SK-N-SH (cell line): ENCODE data around the gene PPP1R16B. TPM values are rescaled to one million over a fixed set of nuclear protein-coding genes. Genes with fewer than 3 reads are reported as not detected.

ENCODE experiments used
- CTCF ChIA-PET: fragments of 300-600, 350-600 bp; formaldehyde crosslinking; extraction: SDS; loops from one replicate; lab custom pipeline; 2021; lab: Yijun Ruan, JAX
- POLR2A ChIA-PET: fragments of 350-600 bp; sonication (Branson Sonifier 250); formaldehyde crosslinking; extraction: SDS; loops from one replicate; lab custom pipeline; 2020; ENCODE audit warnings: antibody characterized with exemption, inconsistent platforms; lab: Yijun Ruan, JAX
- DNase-seq: peaks from one replicate; pipeline ENCODE4 v3.0.0; 2012
- H2AFZ ChIP-seq: fragments of 200-600 bp; sonication (generic); 2 replicates; pipeline ENCODE4 v1.8.1; 2016; ENCODE audit warnings: antibody characterized with exemption, mild to moderate bottlenecking, low read depth
- H3F3A ChIP-seq: fragments of 200-600 bp; sonication (generic); replicated peaks from 2 replicates; pipeline ENCODE3; 2016; ENCODE audit warnings: antibody characterized with exemption, mild to moderate bottlenecking; ENCODE audit not compliant: insufficient read depth
- H3K27ac ChIP-seq, 2 experiments: fragments of 200-500 bp in 1 of 2; fragments of 200-600 bp in 1 of 2; sonication (Bioruptor generic) in 1 of 2; sonication (generic), shearing (Covaris generic) in 1 of 2; 2 replicates each; pipeline versions ENCODE4 v1.5.1 to v1.6.1; 2014 to 2016; ENCODE audit warnings: low read depth in 2 of 2, inconsistent platforms in 1 of 2, low read length in 1 of 2, mild to moderate bottlenecking in 1 of 2, mixed read lengths in 1 of 2
- H3K27me3 ChIP-seq: fragments of 200-600 bp; sonication (generic), shearing (Covaris generic); 2 replicates; pipeline ENCODE4 v1.6.1; 2016; ENCODE audit warnings: mixed run types; ENCODE audit not compliant: insufficient read depth
- H3K36me3 ChIP-seq, 2 experiments: fragments of 200-500 bp in 1 of 2; fragments of 200-600 bp in 1 of 2; sonication (Bioruptor generic) in 1 of 2; sonication (generic) in 1 of 2; replicated peaks in 1 of 2; 2 replicates each; pipeline versions ENCODE3 to v1.5.1; 2014 to 2016; ENCODE audit warnings: low read length in 1 of 2, mild to moderate bottlenecking in 1 of 2; ENCODE audit not compliant: insufficient read depth in 2 of 2, control insufficient read depth in 1 of 2
- H3K4me1 ChIP-seq, 2 experiments: fragments of 200-500 bp in 1 of 2; fragments of 200-600 bp in 1 of 2; sonication (Bioruptor generic) in 1 of 2; sonication (generic), shearing (Covaris generic) in 1 of 2; 2 replicates each; pipeline versions ENCODE4 v1.5.1 to v1.6.1; 2014 to 2016; ENCODE audit warnings: low read depth in 1 of 2, low read length in 1 of 2, mixed run types in 1 of 2; ENCODE audit not compliant: insufficient read depth in 2 of 2, control insufficient read depth in 1 of 2
- H3K4me2 ChIP-seq: fragments of 200-600 bp; sonication (generic), shearing (Covaris generic); 2 replicates; pipeline ENCODE4 v1.6.1; 2017; ENCODE audit warnings: mixed run types
- H3K4me3 ChIP-seq, 2 experiments: fragments of 200-500 bp in 1 of 2; fragments of 200-600 bp in 1 of 2; sonication (Bioruptor generic) in 1 of 2; sonication (generic), shearing (Covaris generic) in 1 of 2; 2 replicates each; pipeline versions ENCODE4 v1.5.1 to v1.8.1; 2014 to 2016; ENCODE audit warnings: low read depth in 2 of 2, inconsistent platforms in 1 of 2, low read length in 1 of 2, mild to moderate bottlenecking in 1 of 2, mixed read lengths in 1 of 2, moderate library complexity in 1 of 2
- H3K79me2 ChIP-seq: fragments of 200-600 bp; sonication (generic); 2 replicates; pipeline ENCODE4 v1.8.1; 2017; ENCODE audit warnings: mild to moderate bottlenecking; ENCODE audit not compliant: insufficient read depth
- H3K9ac ChIP-seq: fragments of 200-600 bp; sonication (generic); 2 replicates; pipeline ENCODE4 v1.6.1; 2017; ENCODE audit warnings: mixed run types
- H3K9me2 ChIP-seq: fragments of 200-600 bp; sonication (generic); 2 replicates; pipeline ENCODE4 v1.6.1; 2017; ENCODE audit warnings: mixed run types
- H3K9me3 ChIP-seq: fragments of 200-600 bp; sonication (generic); 2 replicates; pipeline ENCODE4 v1.6.1; 2017; ENCODE audit warnings: mixed run types, mild to moderate bottlenecking, moderate library complexity
- H4K20me1 ChIP-seq: fragments of 200-600 bp; sonication (generic); 2 replicates; pipeline ENCODE4 v1.6.1; 2017; ENCODE audit warnings: mild to moderate bottlenecking, mixed run types; ENCODE audit not compliant: insufficient read depth
- CHD2 ChIP-seq: fragments of 150-350 bp; IDR thresholded peaks from 2 replicates; pipeline ENCODE4 v1.6.1; 2018; ENCODE audit warnings: low read length; ENCODE audit not compliant: partially characterized antibody
- CTCF ChIP-seq: fragments of 200-600 bp; sonication (generic); IDR thresholded peaks from 2 replicates; pipeline ENCODE4 v1.6.1; 2017; ENCODE audit warnings: antibody characterized with exemption, mild to moderate bottlenecking, moderate library complexity
- ELF1 ChIP-seq: IDR thresholded peaks from 2 replicates; pipeline ENCODE4 v1.4.0; 2012
- EP300 ChIP-seq, 2 experiments: IDR thresholded peaks; 2 replicates each; pipeline versions ENCODE4 v1.4.0 to v1.6.1; 2012; ENCODE audit warnings: borderline replicate concordance in 1 of 2, low read depth in 1 of 2, low read length in 1 of 2
- EZH2phosphoT487 ChIP-seq: fragments of 200-600 bp; sonication (generic); IDR thresholded peaks from 2 replicates; pipeline ENCODE4 v1.6.1; 2017; ENCODE audit warnings: low read depth, mixed run types, mild to moderate bottlenecking, antibody characterized with exemption, moderate library complexity, borderline replicate concordance
- FOXJ3 ChIP-seq: sonication (generic); formaldehyde crosslinking; IDR thresholded peaks from 2 replicates; pipeline ENCODE4 v1.5.1; 2020; ENCODE audit warnings: mild to moderate bottlenecking, missing genetic modification reagents
- GATA2 ChIP-seq: sonication (generic); formaldehyde crosslinking; IDR thresholded peaks from 2 replicates; pipeline ENCODE4 v1.5.0; 2020; ENCODE audit warnings: mild to moderate bottlenecking, missing genetic modification reagents
- MEF2A ChIP-seq: IDR thresholded peaks from 2 replicates; pipeline ENCODE4 v1.4.0; 2012; ENCODE audit warnings: low read depth, borderline replicate concordance
- MXI1 ChIP-seq: IDR thresholded peaks from 2 replicates; pipeline ENCODE4 v1.6.1; 2012; ENCODE audit warnings: mild to moderate bottlenecking, low read depth, low read length, improper control_type of control experiment
- RAD21 ChIP-seq: IDR thresholded peaks from 2 replicates; pipeline ENCODE4 v1.6.1; 2012; ENCODE audit warnings: mild to moderate bottlenecking, low read length
- RFX5 ChIP-seq: IDR thresholded peaks from 2 replicates; pipeline ENCODE4 v1.6.1; 2012; ENCODE audit warnings: mild to moderate bottlenecking, improper control_type of control experiment, low read length
- SMC3 ChIP-seq: IDR thresholded peaks from 2 replicates; pipeline ENCODE4 v1.6.1; 2012; ENCODE audit warnings: low read depth, low read length, improper control_type of control experiment
- TAF1 ChIP-seq: IDR thresholded peaks from 2 replicates; pipeline ENCODE4 v1.6.1; 2012; ENCODE audit warnings: low read depth, mild to moderate bottlenecking, low read length, moderate library complexity, borderline replicate concordance
- TCF12 ChIP-seq: IDR thresholded peaks from 2 replicates; pipeline ENCODE4 v1.4.0; 2012
- USF1 ChIP-seq: IDR thresholded peaks from 2 replicates; pipeline ENCODE4 v1.4.0; 2012; ENCODE audit warnings: low read depth, borderline replicate concordance
- WGBS: methylation state at CpG from one replicate; pipeline ENCODE4 v1.1.6; 2017; ENCODE audit warnings: low lambda C conversion rate; 5-methylcytosine and 5-hydroxymethylcytosine counted together
- polyA plus RNA-seq, 3 experiments: library from polyadenylated mRNA; depleted of rRNA; stranded (reverse); fragments of >200 nt; gene quantifications; 2 replicates each; pipeline ENCODE4 v1.2.3, GENCODE V29; 2012
- TF ChIP-seq, protein P1 (sequence below): fragments of 150-350 bp; IDR thresholded peaks from 2 replicates; pipeline ENCODE4 v1.6.1; 2016; ENCODE audit warnings: mild to moderate bottlenecking, low read depth, low read length
- TF ChIP-seq, protein P2 (sequence below): fragments of 150-350 bp; IDR thresholded peaks from 2 replicates; pipeline ENCODE4 v1.6.1; 2017; ENCODE audit warnings: antibody characterized with exemption, low read length, low read depth, borderline replicate concordance

PPP1R16B gene
- polyA plus RNA-seq, 1 of the 3 experiments (the other 2 are of a cell fraction), result 0.28 TPM

DNA sequence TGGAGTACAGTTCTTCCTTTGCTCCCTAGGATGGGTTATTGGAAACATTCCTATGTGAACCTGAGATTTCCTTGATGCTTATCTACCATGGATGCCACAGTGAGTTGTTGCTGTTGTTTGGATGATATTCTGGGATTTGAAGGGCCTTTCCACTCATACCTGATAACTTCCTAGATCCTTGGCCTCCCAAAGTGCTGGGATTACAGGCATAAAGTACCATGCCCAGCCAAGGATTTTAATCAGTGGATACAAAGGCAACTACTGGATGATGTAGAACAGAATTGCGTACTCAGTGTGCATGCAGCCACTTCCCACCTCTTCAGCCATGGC lies 20.0 kb downstream of the PPP1R16B start:
- Histone ChIP-seq H3F3A (no peaks in the 10 kb centered on the region), H3K79me2 (no peaks in the 10 kb centered on the region), H2AFZ (no peak overlapping the region), H3K9ac (no peak overlapping the region), H3K4me2 (no peak overlapping the region), H3K9me3 (no peaks in the 10 kb centered on the region), H3K4me1 (peaks cover 0 to 20% of the 10 kb centered on the region in 2 experiments; a peak in 1 of 4 replicates), H3K27ac (no peak overlapping the region; a peak in 1 of 4 replicates), H3K36me3 (no peaks in the 10 kb centered on the region), H4K20me1 (no peaks in the 10 kb centered on the region), H3K4me3 (no peak overlapping the region), H3K27me3 (no peaks in the 10 kb centered on the region), H3K9me2 (no peaks in the 10 kb centered on the region)
- ChIA-PET POLR2A (no interaction called here), CTCF (no interaction called here)
- DNase-seq, result no peak
- 30% methylated on average over 1 of the region's 1 CpG for WGBS
- TF ChIP-seq MEF2A (no peak), RAD21 (no peak), SMC3 (no peak), GATA2 (no peak), EZH2phosphoT487 (no peak), EP300 (IDR thresholded peaks at IDR 0.05; ENCODE audit: borderline replicate concordance in 1 of 2, low read depth in 1 of 2, low read length in 1 of 2) (no peak), CHD2 (no peak), ELF1 (no peak), RFX5 (no peak), FOXJ3 (no peak)
- TF ChIP-seq, protein P1, sequence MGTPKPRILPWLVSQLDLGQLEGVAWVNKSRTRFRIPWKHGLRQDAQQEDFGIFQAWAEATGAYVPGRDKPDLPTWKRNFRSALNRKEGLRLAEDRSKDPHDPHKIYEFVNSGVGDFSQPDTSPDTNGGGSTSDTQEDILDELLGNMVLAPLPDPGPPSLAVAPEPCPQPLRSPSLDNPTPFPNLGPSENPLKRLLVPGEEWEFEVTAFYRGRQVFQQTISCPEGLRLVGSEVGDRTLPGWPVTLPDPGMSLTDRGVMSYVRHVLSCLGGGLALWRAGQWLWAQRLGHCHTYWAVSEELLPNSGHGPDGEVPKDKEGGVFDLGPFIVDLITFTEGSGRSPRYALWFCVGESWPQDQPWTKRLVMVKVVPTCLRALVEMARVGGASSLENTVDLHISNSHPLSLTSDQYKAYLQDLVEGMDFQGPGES, result no peak

DNA sequence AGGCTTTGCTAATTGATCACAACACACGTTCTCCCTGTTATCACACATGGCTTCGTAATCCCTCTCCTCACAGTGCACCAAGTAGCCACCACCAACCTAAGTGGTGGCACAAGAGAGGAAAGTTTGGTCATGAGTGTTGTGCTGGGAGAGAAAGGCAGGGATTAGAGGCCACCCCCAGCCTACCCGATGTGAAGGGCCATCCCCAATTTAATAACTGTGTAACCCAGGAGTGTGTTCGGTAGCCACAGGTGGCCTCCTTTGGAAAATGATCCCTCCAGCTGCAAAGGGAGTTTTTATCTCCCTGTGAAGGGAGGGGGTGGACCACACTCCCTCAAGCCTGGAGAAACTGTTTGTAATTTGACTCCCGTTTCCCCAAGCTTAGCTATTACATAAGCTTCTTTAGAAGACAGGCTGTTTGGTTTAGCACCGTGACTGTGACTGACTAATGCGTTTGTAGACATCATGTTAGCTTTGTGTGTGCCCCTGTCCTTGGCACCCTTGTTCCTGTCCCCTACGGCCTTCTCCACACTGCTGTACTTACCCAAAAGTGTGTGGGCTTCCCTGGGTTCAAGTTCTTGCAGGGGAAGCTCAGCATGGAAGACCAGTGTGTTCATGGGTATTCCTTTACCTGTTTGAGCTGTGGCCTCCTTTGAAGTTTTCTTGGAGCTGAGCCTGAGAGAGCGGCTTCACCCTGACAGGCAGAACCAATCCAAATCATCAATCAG lies 20.6 kb downstream of the PPP1R16B start:
- TF ChIP-seq MXI1, result no peak
- no peak for TF ChIP-seq ELF1
- TF ChIP-seq, protein P2, sequence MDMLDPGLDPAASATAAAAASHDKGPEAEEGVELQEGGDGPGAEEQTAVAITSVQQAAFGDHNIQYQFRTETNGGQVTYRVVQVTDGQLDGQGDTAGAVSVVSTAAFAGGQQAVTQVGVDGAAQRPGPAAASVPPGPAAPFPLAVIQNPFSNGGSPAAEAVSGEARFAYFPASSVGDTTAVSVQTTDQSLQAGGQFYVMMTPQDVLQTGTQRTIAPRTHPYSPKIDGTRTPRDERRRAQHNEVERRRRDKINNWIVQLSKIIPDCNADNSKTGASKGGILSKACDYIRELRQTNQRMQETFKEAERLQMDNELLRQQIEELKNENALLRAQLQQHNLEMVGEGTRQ, result no peak
- TF ChIP-seq CTCF, result no peak
- no peak for TF ChIP-seq TAF1
- TF ChIP-seq TCF12, result no peak
- TF ChIP-seq FOXJ3, result no peak
- no peak for TF ChIP-seq USF1
- Histone ChIP-seq H3K79me2 (no peaks in the 10 kb centered on the region), H3K9ac (no peak overlapping the region), H3K27me3 (no peaks in the 10 kb centered on the region), H3K4me3 (no peak overlapping the region), H3K9me2 (no peaks in the 10 kb centered on the region), H3K4me1 (peaks cover 0 to 20% of the 10 kb centered on the region in 2 experiments; a peak in 1 of 4 replicates), H3F3A (no peaks in the 10 kb centered on the region), H3K9me3 (no peaks in the 10 kb centered on the region), H3K36me3 (no peaks in the 10 kb centered on the region), H2AFZ (no peak overlapping the region), H4K20me1 (no peaks in the 10 kb centered on the region), H3K4me2 (no peak overlapping the region), H3K27ac (no peak overlapping the region; a peak in 1 of 4 replicates)
- CTCF ChIA-PET, result interaction anchor here (1.0 kb wide), 2 partner anchors 14 to 36 kb away, joined by 3 read pairs; no protein-coding TSS in a partner anchor
- POLR2A ChIA-PET, result no interaction called here
- no peak for DNase-seq
- 39% methylated on average over 9 of the region's 9 CpGs for WGBS
